PFSK-1 (cell line): ENCODE measurements around the gene NAE1.

Source experiments
- FOXP2 ChIP-seq: optimal IDR thresholded peaks from 2 replicates; pipeline ENCODE3; 2011; ENCODE audit warnings: borderline replicate concordance, control low read depth, inconsistent platforms; ENCODE audit not compliant: insufficient read depth; ENCODE audit errors: extremely low read length, extremely low read depth
- POLR2AphosphoS5 ChIP-seq: IDR thresholded peaks from 2 replicates; pipeline ENCODE4 v1.6.1; 2012; ENCODE audit warnings: low read depth, mild to moderate bottlenecking, control low read depth, low read length, moderate library complexity
- SIN3A ChIP-seq: IDR thresholded peaks from 2 replicates; pipeline ENCODE4 v1.6.1; 2012; ENCODE audit warnings: mild to moderate bottlenecking, low read length, moderate library complexity, borderline replicate concordance; ENCODE audit not compliant: insufficient read depth
- TAF1 ChIP-seq: IDR thresholded peaks from 2 replicates; pipeline ENCODE4 v1.6.1; 2012; ENCODE audit warnings: low read length, control low read depth, borderline replicate concordance; ENCODE audit not compliant: insufficient read depth
- TF ChIP-seq, protein P1 (sequence below), 2 experiments: IDR thresholded peaks; 2 replicates each; pipeline versions ENCODE4 v1.6.1 to v1.8.0; 2011 to 2012; ENCODE audit warnings: low read depth in 2 of 2, low read length in 2 of 2, control low read depth in 1 of 2, inconsistent platforms in 1 of 2, mild to moderate bottlenecking in 1 of 2, moderate library complexity in 1 of 2; ENCODE audit not compliant: insufficient read depth in 1 of 2

NAE1 gene

DNA sequence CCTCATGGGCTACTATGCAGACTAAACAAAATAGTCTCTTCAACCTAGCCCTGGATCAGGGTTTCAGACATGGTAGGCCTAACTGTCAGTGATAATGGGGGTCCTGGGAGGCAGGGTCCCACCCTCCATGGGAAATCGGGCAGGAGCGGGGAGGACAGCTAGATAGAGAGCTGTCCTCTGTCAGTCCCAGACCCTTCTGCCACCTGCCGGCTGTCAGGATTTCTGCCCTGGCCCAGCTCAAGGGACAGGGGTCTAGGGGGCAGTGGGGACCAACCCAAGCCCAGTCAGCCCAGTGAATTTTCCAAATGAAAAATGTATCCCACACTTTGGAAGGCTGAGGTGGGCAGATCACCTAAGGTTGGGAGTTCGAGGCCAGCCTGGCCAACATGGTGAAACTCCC lies 18.8 kb upstream of the NAE1 start:
- TF ChIP-seq, protein P1, sequence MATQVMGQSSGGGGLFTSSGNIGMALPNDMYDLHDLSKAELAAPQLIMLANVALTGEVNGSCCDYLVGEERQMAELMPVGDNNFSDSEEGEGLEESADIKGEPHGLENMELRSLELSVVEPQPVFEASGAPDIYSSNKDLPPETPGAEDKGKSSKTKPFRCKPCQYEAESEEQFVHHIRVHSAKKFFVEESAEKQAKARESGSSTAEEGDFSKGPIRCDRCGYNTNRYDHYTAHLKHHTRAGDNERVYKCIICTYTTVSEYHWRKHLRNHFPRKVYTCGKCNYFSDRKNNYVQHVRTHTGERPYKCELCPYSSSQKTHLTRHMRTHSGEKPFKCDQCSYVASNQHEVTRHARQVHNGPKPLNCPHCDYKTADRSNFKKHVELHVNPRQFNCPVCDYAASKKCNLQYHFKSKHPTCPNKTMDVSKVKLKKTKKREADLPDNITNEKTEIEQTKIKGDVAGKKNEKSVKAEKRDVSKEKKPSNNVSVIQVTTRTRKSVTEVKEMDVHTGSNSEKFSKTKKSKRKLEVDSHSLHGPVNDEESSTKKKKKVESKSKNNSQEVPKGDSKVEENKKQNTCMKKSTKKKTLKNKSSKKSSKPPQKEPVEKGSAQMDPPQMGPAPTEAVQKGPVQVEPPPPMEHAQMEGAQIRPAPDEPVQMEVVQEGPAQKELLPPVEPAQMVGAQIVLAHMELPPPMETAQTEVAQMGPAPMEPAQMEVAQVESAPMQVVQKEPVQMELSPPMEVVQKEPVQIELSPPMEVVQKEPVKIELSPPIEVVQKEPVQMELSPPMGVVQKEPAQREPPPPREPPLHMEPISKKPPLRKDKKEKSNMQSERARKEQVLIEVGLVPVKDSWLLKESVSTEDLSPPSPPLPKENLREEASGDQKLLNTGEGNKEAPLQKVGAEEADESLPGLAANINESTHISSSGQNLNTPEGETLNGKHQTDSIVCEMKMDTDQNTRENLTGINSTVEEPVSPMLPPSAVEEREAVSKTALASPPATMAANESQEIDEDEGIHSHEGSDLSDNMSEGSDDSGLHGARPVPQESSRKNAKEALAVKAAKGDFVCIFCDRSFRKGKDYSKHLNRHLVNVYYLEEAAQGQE (IDR thresholded peaks at IDR 0.05; ENCODE audit: insufficient read depth in 1 of 2, low read depth in 2 of 2, low read length in 2 of 2): no peak
- TF ChIP-seq SIN3A (no peak), POLR2AphosphoS5 (no peak), TAF1 (no peak), FOXP2 (no peak)

DNA sequence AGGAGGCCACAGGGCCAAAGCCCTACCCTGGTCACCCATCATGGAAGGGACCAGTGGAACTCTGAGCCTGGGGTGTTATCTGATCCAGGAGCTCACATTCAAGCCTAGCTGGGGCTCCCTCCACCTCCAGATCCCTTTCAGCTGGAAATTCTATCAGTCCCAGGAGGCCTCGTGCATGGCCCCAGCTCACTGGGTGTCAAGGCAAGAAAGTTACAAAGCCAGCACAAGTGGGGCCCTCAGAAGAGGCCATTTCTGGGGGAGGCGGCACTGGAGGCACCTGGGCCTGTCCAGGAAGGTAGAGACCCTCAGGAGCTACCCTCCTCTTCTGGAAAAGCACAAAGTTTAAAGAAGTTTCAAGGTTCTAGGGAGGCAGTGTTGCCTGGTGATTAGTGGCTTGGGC lies 18.2 kb upstream of the NAE1 start:
- TF ChIP-seq SIN3A (no peak), POLR2AphosphoS5 (no peak), TAF1 (no peak), FOXP2 (no peak)
- TF ChIP-seq, protein P1 (IDR thresholded peaks at IDR 0.05; ENCODE audit: insufficient read depth in 1 of 2, low read depth in 2 of 2, low read length in 2 of 2): no peak

DNA sequence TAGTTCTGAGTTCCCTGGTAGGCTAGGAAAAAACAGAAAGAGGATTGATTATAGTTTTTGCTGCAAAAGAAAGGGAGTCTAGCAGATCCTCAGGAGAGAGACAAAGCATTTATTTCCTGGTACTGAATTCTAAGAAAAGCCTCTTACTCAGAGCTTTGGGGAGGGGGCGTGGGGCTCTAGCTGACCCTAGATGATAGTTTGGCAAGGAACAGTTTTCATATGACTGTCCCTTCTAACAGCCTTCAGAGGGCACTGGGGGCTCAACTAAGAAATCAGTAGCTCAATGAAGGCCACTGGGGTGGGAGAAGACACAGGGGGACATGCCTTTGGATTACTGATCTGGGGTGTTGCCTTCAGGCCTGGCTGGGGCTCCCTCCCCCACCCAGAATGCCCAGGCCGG lies 17.4 kb upstream of the NAE1 start:
- TF ChIP-seq, protein P1 (IDR thresholded peaks at IDR 0.05; ENCODE audit: insufficient read depth in 1 of 2, low read depth in 2 of 2, low read length in 2 of 2): no peak
- TF ChIP-seq FOXP2 (no peak), POLR2AphosphoS5 (no peak), SIN3A (no peak), TAF1 (no peak)

DNA sequence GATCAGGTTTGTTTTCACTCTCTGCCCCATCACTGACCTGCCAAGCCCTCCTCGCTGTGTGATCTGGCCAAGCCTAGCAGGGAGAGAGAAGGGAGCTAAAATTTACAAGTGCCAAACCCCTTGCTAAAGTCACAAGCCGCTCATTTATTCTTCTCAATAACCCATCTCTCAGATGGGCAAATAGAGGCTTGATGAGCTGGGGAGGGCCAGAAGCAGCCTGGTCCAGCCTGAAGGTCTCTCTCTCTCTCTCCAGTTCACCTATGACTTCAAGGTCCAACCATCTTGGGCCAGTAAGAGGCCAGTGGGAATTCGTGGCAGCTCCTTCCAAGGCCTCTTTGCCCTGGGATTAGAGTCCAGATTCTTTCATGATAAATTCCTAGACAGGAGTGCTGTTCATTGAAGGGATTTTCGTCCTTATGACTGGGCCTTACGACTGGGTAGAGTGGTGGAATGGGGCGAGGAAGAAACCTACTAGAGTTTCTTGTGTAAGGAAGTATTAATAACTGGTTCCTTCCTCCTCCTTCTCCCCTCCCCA lies 16.8 kb upstream of the NAE1 start:
- TF ChIP-seq POLR2AphosphoS5 (no peak), SIN3A (no peak)
- TF ChIP-seq, protein P1 (IDR thresholded peaks at IDR 0.05; ENCODE audit: insufficient read depth in 1 of 2, low read depth in 2 of 2, low read length in 2 of 2): no peak

DNA sequence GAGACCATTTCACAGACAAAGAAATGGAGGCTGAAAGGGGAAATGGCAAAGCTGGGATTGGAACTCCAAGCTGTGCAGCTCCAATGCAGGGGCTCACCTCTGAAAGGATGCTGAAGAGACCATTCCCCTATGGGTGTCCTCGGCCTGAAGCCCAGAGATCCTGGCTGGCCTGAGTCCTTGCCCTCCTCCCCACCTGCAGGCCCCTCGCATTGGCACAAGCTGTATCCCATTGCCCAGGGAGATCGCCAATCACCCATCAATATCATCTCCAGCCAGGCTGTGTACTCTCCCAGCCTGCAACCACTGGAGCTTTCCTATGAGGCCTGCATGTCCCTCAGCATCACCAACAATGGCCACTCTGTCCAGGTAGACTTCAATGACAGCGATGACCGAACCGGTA lies 16.1 kb upstream of the NAE1 start:
- TF ChIP-seq POLR2AphosphoS5: no peak
- no peak for TF ChIP-seq TAF1
- no peak for TF ChIP-seq FOXP2
- TF ChIP-seq, protein P1 (IDR thresholded peaks at IDR 0.05; ENCODE audit: insufficient read depth in 1 of 2, low read depth in 2 of 2, low read length in 2 of 2): no peak
- TF ChIP-seq SIN3A: no peak
